Activated CD4-positive, alpha-beta memory T cell treated with anti-CD3 and anti-CD28 coated beads, Interleukin-2, amount 10 ng/mL, durations not matched to agents 7 days and 5 days (primary cell): ENCODE data around the gene DKK1. TPM values are rescaled to one million over a fixed set of nuclear protein-coding genes. Genes with fewer than 3 reads are reported as not detected.

Experiments
- CTCF ChIA-PET: fragments of 350-600 bp; sonication (Branson Sonifier 250); formaldehyde crosslinking; loops from one replicate; lab custom pipeline; 2021; ENCODE audit warnings: antibody characterized with exemption, inconsistent platforms; lab: Charles Lee
- POLR2A ChIA-PET: fragments of 350-600 bp; sonication (Branson Sonifier 250); formaldehyde crosslinking; loops from one replicate; lab custom pipeline; 2021; ENCODE audit warnings: antibody characterized with exemption; lab: Charles Lee
- DNase-seq: peaks from one replicate; pipeline ENCODE4 v3.0.0-alpha.2; 2020
- H3K27ac Mint-ChIP-seq: one replicate; pipeline ENCODE4 v1.8.0; 2021; ENCODE audit warnings: mild to moderate bottlenecking, mixed read lengths
- H3K27me3 Mint-ChIP-seq: one replicate; pipeline ENCODE4 v1.8.0; 2021; ENCODE audit warnings: mixed read lengths
- H3K36me3 Mint-ChIP-seq: one replicate; pipeline ENCODE4 v1.8.0; 2021; ENCODE audit warnings: low read depth, mixed read lengths
- H3K4me1 Mint-ChIP-seq: one replicate; pipeline ENCODE4 v1.8.0; 2021; ENCODE audit warnings: mixed read lengths
- H3K4me3 Mint-ChIP-seq: one replicate; pipeline ENCODE4 v1.8.0; 2021; ENCODE audit warnings: mild to moderate bottlenecking, mixed read lengths
- H3K9me3 Mint-ChIP-seq: one replicate; pipeline ENCODE4 v1.8.0; 2021; ENCODE audit warnings: mixed read lengths
- total RNA-seq, 2 experiments: library from RNA; stranded (reverse); gene quantifications; one replicate each; pipeline ENCODE4 v1.2.3, GENCODE V29; 2021

Gene DKK1
- total RNA-seq, 2 experiments from 2014 or later: not detected

DNA sequence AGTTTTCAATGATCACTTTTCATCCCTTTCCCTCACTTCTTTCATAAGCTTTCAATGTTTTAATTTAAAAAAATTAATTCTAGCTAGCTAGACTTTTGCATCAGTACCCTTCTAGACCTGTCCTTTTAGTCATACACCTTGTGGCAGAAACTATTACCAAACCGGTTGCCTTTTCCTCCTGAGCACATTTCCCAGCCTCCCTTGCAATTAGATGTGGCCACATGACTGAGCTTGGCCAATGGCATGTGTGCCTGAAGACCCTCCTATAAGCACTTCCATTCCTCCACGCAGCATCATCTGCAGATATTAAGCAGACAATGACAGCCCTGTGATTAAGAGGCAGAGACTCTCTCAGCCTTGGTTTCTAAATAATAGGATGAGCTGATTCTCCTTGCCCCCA lies 12.3 kb downstream of the DKK1 start:
- Mint-ChIP-seq H3K4me3 (no peak overlapping the region), H3K36me3 (no peaks in the 10 kb centered on the region), H3K27me3 (no peaks in the 10 kb centered on the region), H3K9me3 (peaks cover 5% of the 10 kb centered on the region), H3K4me1 (no peaks in the 10 kb centered on the region), H3K27ac (no peak overlapping the region)
- CTCF ChIA-PET: no interaction called here
- POLR2A ChIA-PET: no interaction called here
- no peak for DNase-seq

DNA sequence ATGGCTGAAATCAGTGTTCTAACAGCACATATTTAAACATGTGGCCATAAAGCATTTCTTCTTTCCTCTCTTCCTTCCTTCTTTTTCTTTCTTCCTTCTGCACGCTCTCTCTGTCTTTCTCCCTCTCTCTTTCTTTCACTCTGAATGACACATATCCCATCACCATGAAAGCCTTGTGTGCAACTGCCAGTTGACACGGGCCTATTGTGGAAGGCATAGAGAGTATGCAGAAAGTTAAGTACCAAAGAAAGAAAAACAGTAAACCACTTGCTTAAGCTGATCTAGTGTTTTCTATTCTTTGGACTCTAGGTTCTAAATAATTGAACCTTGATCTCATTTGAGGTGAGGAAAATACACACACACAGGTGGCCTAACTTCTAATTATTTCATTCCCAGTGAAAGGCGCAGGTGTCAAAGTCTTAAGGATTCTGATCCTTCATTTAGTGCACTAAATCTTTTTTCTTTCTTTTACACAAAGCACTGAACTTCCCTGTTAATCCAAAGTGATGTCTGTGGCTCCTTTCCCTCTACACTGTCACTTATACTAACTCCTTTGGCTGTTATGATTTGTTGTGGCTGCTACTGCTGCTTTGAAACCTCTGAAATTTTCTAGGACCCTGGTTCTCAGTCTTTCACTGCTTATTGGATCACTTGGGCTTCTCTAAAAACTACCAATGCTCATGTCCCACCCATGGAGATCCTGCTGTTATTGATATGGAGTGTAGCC lies 17.7 kb downstream of the DKK1 start:
- CTCF ChIA-PET: no interaction called here
- DNase-seq: no peak
- Mint-ChIP-seq H3K4me1 (no peaks in the 10 kb centered on the region), H3K4me3 (no peak overlapping the region), H3K27me3 (no peaks in the 10 kb centered on the region), H3K27ac (no peak overlapping the region), H3K36me3 (no peaks in the 10 kb centered on the region), H3K9me3 (no peaks in the 10 kb centered on the region)
- POLR2A ChIA-PET: no interaction called here

DNA sequence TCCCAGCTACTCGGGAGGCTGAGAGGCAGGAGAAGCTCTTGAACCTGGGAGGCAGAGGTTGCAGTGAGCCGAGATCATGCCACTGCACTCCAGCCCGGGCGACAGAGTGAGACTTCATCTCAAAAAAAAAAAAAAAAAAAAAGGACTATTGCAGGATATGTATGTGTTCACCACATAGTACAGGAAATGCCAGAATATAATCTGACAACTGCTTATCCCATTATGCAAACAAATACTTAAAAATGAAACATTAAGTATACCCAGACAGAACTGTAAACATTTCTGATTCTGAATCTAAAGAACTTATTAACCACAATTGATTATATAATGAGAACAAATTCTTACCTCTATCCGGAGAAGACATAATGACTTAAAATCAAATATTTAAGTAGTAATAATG lies 18.7 kb downstream of the DKK1 start:
- CTCF ChIA-PET: no interaction called here
- DNase-seq: no peak
- H3K9me3 Mint-ChIP-seq: no peaks in the 10 kb centered on the region
- H3K36me3 Mint-ChIP-seq: no peaks in the 10 kb centered on the region
- POLR2A ChIA-PET: no interaction called here
- H3K4me1 Mint-ChIP-seq: no peaks in the 10 kb centered on the region
- H3K27me3 Mint-ChIP-seq: no peaks in the 10 kb centered on the region
- no peak overlapping the region for H3K27ac Mint-ChIP-seq
- H3K4me3 Mint-ChIP-seq: no peak overlapping the region

DNA sequence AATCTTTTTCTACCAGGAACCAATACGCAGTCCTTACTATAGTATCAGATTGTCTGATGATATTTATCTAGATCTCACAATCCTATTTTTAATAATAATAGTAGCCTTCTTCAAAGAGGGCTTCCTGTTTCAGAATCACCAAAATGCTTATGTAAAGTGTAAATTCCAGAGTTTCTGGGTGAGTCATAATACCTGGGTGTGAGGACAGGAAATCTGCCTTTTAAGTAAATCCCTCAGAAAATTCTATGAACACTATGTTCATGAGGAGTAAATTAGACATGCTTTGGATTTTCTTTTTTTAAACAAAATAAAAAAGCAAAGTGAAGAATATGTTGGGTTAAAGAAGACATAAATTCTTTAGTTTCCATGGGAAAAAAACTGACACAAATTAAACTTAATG lies 20.5 kb downstream of the DKK1 start:
- DNase-seq: no peak
- Mint-ChIP-seq H3K9me3 (no peaks in the 10 kb centered on the region), H3K36me3 (no peaks in the 10 kb centered on the region), H3K4me1 (no peaks in the 10 kb centered on the region), H3K27me3 (no peaks in the 10 kb centered on the region), H3K27ac (no peak overlapping the region), H3K4me3 (no peak overlapping the region)
- ChIA-PET CTCF (no interaction called here), POLR2A (no interaction called here)

DNA sequence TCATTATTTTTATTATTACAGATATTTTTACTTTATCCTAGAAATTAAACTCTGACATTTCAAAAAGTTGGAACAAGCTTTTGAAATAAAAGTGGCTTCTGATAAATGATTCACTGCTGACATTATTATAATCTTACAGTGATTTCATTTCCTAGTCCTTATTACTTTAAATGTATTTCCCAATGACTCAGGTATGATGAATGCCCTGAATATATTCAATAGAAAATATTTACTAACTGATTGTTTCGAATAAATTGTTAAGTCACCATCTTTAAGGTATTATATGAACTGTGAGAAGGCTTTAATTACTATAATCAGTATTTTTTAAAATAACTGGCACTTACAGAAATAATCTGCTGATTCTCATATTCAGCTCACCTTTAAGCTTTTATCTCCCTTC lies 21.6 kb downstream of the DKK1 start:
- Mint-ChIP-seq H3K4me1 (no peaks in the 10 kb centered on the region), H3K9me3 (no peaks in the 10 kb centered on the region), H3K36me3 (no peaks in the 10 kb centered on the region), H3K4me3 (no peak overlapping the region), H3K27me3 (no peaks in the 10 kb centered on the region), H3K27ac (no peak overlapping the region)
- CTCF ChIA-PET: no interaction called here
- DNase-seq: no peak
- POLR2A ChIA-PET: no interaction called here

DNA sequence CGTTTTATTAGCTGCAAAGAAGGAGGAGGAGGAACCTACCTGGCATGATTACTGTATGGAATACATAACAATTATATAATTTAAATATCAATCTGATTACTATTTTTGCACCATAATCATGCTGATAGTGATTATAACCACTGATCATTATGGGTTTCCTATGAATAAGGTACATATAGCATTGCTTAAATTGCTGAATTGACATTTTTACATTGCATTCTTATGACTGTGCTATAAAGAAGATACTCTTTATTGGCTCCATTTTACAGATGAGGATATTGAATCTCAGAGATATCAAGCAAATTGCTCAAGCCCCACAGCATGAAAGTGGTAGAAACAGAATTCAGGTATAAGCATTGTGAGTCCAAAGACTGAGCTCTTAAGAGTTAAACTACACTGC lies 23.1 kb downstream of the DKK1 start:
- CTCF ChIA-PET: no interaction called here
- Mint-ChIP-seq H3K36me3 (no peaks in the 10 kb centered on the region), H3K4me1 (no peaks in the 10 kb centered on the region), H3K9me3 (no peaks in the 10 kb centered on the region), H3K27ac (no peak overlapping the region), H3K27me3 (no peaks in the 10 kb centered on the region), H3K4me3 (no peak overlapping the region)
- POLR2A ChIA-PET: no interaction called here
- no peak for DNase-seq

DNA sequence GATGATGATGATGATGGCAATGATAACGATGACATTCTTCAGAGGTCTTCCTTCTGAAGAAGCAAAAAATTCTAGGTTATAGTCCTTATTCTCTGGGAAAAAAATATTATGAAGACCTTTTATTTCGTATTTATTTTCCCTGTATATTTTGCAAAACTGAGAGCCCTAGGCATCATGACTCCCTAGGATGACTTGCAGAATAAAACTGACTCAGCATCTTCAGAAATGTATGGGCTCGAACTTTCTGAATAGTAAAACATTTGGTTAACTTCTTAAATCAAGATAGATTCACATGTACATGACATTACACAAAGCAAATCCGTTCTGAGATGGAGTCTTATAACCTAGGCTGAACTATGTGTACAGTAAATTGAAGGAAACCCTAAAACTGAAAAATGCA lies 29.4 kb downstream of the DKK1 start:
- Mint-ChIP-seq H3K36me3 (no peaks in the 10 kb centered on the region), H3K27me3 (no peaks in the 10 kb centered on the region), H3K9me3 (no peaks in the 10 kb centered on the region), H3K27ac (no peak overlapping the region), H3K4me3 (no peak overlapping the region), H3K4me1 (no peaks in the 10 kb centered on the region)
- DNase-seq: no peak
- CTCF ChIA-PET: no interaction called here
- POLR2A ChIA-PET: no interaction called here

DNA sequence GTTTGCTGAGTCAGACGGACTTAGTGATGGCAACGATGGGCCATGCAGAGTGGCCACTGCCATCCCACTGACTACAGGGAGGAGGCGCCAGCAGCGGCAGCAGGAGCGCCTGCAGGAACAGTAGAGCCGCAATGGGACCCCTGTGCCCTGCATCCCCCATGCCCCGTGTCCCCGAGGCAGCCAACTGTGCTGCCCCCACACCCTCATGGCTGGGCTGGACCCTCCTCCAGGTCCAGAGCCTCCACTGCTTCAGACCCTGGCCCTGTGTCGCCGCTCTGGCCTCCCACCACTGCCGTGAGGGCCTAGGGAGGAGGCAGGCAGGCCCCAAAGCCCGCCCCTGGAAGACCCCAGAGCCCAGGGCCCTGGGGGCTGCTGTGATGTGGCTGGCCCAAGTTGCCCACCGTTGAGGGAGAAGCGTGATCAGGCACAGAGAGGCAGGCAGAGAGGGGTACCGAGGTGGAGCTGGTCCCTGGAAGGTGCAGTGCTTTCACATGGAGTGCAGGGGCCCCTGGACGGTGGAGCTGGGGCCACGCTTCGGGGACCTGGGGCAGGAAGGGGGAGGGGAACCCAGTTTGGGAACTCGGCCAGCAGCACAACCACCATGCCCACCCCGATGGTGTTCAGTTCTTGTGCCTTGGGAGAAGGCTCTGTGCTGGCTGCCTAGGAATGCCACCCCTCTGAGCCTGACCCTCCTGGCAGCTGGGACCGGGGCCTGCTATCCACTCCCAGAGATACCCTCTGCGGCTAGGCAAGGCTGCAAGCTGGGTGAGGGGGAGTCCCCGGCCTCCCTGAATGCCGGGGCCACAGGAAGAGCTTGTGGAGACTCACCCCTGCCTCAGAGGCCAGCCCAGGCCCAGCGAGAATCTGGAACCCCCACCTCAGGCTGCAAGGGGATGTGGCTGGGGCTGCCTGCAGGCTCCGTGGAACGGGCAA lies 32.6 kb downstream of the DKK1 start:
- Mint-ChIP-seq H3K36me3 (no peaks in the 10 kb centered on the region), H3K4me3 (no peak overlapping the region), H3K4me1 (no peaks in the 10 kb centered on the region), H3K27me3 (no peaks in the 10 kb centered on the region), H3K27ac (no peak overlapping the region), H3K9me3 (peaks cover 2% of the 10 kb centered on the region)
- CTCF ChIA-PET: no interaction called here
- no peak for DNase-seq
- POLR2A ChIA-PET: no interaction called here

DNA sequence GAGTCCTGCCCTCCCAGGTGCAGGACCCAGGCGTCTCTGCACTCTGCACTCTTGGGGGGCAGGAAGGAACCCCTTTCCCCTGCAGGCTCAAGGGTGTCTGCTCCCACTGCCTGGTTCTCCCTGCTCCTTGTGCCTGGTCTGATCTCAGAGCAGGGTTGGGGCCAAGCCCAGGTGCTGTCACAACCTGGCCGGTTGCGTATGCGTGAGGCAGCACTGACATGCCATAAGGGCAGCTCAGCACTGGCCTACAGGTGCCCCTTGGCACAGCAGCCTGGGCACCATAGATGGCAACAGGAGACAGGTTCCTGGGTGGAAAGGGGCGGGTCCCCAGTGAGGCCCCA lies 33.2 kb downstream of the DKK1 start:
- ChIA-PET POLR2A (no interaction called here), CTCF (no interaction called here)
- no peaks in the 10 kb centered on the region for H3K36me3 Mint-ChIP-seq
- H3K9me3 Mint-ChIP-seq: peaks cover 2% of the 10 kb centered on the region
- H3K4me1 Mint-ChIP-seq: no peaks in the 10 kb centered on the region
- DNase-seq: no peak
- no peak overlapping the region for H3K4me3 Mint-ChIP-seq
- no peaks in the 10 kb centered on the region for H3K27me3 Mint-ChIP-seq
- no peak overlapping the region for H3K27ac Mint-ChIP-seq

DNA sequence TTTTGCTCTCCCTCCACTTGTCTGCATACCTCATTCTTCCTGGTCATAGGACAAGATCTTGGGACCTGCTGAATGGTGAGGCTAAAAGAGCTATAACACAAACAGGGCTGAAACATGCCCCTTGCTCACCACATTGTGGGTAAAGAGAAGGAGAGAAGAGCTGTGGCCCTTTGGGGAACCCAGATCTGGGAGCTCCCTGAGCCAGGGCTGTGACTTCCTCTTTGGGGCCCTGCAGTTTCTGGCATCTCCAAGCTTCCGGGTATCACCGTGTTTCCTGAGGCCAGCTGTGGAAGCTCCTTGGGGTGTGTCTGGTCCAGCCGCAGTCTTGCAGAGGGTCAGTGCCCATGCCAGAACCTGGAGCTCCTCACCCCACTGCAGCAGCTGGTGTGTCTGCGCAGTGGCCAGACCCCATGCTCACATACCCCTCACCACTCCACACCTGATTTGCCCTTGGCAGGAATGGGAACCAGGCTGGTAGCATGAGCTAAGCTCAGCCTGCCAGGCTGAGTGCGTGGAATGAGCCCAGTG lies 34.0 kb downstream of the DKK1 start:
- ChIA-PET POLR2A (no interaction called here), CTCF (no interaction called here)
- DNase-seq: no peak
- H3K36me3 Mint-ChIP-seq: no peaks in the 10 kb centered on the region
- H3K27ac Mint-ChIP-seq: no peak overlapping the region
- no peaks in the 10 kb centered on the region for H3K4me1 Mint-ChIP-seq
- H3K9me3 Mint-ChIP-seq: peaks cover 2% of the 10 kb centered on the region
- H3K27me3 Mint-ChIP-seq: no peaks in the 10 kb centered on the region
- H3K4me3 Mint-ChIP-seq: no peak overlapping the region

DNA sequence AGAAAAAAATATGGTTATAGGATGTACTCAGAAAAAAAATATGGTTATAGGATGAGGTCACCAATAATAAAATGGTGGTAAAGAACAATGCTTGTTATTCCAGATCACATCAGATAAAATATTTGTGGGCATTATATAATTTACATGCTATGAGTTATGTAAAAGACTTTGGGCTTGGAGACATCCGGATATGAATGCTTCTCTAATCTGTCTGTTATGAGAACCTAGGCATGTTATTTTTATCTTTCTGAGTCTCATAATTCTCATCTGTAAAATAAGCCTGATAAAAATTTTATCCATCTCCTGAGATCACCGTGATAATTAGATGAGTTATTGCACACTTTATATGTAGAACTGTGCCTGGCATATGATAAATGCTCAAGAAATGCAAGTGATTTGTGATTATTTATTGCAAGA lies 37.8 kb downstream of the DKK1 start:
- no peak for DNase-seq
- Mint-ChIP-seq H3K27me3 (no peaks in the 10 kb centered on the region), H3K4me1 (no peaks in the 10 kb centered on the region)

DNA sequence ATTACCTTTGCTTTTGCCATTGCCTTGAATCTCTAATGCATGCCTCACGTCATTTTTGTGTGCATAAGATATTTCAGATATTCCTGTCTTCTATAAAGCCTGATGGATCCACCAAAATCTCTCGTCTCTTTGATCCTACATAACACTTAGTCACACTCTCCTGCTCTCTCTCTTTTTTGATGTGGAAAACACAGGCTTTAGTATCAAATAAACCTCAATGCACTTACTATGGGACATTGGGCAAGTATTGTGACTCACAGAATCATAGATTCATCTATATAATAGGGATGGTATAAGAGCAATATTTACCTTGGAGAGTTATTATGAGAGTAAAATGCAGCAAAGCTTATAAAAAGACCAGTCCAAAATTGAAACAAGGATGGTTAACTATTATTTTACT lies 39.1 kb downstream of the DKK1 start:
- Mint-ChIP-seq H3K4me1 (no peaks in the 10 kb centered on the region), H3K27me3 (no peaks in the 10 kb centered on the region), H3K36me3 (no peaks in the 10 kb centered on the region), H3K9me3 (peaks cover 2% of the 10 kb centered on the region), H3K4me3 (no peak overlapping the region), H3K27ac (no peak overlapping the region)
- no peak for DNase-seq
- CTCF ChIA-PET: no interaction called here
- POLR2A ChIA-PET: no interaction called here

More for the DNA sequence above, 37.8 kb downstream of the DKK1 start:
- Mint-ChIP-seq H3K36me3 (no peaks in the 10 kb centered on the region), H3K4me3 (no peak overlapping the region), H3K27ac (no peak overlapping the region), H3K9me3 (peaks cover 2% of the 10 kb centered on the region)
- POLR2A ChIA-PET: no interaction called here
- CTCF ChIA-PET: no interaction called here

DNA sequence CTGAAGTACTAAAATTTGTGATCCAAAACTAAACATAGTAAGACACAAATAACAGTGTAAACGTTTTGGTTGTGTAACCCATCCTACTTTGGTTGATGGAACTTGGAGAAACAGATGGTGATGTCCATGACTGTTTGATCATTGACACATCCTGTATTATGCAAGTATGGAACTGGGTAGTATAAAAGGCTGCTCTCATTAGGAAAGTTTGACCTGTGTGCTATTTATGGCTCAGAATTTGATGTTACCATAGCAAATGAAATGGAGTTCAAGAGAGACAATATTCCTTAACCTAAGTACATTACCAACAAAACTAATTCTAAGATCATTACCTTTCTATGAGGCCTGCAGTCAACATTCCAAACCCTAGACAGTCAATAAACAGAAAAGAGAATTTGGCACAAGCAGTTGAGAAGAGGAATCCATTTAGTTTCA lies 39.9 kb downstream of the DKK1 start:
- POLR2A ChIA-PET: no interaction called here
- Mint-ChIP-seq H3K27ac (no peak overlapping the region), H3K9me3 (peaks cover 2% of the 10 kb centered on the region), H3K4me3 (no peak overlapping the region), H3K27me3 (no peaks in the 10 kb centered on the region), H3K4me1 (no peaks in the 10 kb centered on the region), H3K36me3 (no peaks in the 10 kb centered on the region)
- CTCF ChIA-PET: no interaction called here
- no peak for DNase-seq
